ENCODE measurements around the gene TSPAN5.
A peak's percentile ranks its signal among the peaks of the same experiment; 100 is the strongest.

TSPAN5 gene

GRCh38 chr4:98673978-98674377, 15.6 kb upstream of the TSPAN5 start:
- no peak for DNase-seq (ENCODE audit: low read depth in 1 of 2, low spot score in 1 of 2)

- no peak for DNase-seq (ENCODE audit: low read depth in 1 of 2, low spot score in 1 of 2)
Observed at GRCh38 chr4:98673288-98673644, 14.9 kb upstream of the TSPAN5 start.

DNA sequence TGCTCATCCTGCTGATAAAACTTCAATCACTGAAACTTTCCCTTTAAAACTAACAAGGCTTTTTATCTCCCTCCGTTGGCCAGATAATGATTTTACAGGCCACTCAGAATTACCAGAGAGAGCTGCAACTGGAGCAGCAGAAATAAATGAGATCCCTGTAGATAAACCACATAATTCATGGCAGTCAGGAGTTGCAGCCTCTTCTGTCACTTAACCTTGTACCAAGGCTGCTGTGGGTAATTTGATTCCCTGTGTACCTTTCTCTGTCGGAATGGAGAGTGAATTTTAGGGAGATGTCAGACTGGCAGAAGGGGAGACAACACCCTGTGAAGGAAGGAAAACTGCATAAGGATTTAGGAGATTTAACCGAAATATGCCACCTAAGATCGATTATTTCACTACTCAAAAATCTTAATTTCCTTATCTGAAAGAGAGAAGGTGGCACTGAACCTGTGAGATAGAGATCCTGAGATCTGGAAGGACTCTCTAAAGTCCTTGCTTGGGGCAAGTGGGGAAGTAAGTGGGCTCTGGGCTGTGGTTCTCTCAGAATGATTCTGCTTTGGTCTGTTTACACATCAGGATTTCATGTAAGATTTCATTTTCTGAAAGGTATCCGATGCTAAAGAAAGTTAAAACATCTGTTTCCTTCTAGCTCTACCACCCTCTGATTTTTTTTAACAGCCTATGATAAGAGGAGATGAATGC, 14.3 kb upstream of the TSPAN5 start:
- no peak for DNase-seq (ENCODE audit: low read depth in 1 of 2, low spot score in 1 of 2)

- no peak for DNase-seq (ENCODE audit: low read depth in 1 of 2, low spot score in 1 of 2)
Observed at GRCh38 chr4:98671131-98671530, 12.7 kb upstream of the TSPAN5 start.

DNA sequence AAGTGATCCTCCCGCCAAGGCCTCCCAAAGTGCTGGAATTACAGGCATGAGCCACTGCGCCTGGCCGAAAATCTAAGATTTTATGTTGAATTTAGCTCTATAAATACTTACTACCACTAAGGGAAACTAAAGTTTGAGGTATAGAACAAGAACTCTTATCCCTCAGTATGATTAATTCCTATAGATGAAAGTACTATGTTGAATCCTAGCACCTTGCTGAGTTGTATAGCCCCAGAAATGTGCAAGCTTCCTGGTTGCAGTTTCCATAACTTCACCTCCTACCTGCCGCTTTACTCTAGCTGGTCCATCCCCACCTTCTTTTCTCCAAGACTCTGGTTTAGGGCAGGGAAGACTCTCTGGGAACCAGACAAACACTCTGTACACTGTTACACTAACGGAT, 11.8 kb upstream of the TSPAN5 start:
- DNase-seq (ENCODE audit: low read depth in 1 of 2, low spot score in 1 of 2): no peak

DNA sequence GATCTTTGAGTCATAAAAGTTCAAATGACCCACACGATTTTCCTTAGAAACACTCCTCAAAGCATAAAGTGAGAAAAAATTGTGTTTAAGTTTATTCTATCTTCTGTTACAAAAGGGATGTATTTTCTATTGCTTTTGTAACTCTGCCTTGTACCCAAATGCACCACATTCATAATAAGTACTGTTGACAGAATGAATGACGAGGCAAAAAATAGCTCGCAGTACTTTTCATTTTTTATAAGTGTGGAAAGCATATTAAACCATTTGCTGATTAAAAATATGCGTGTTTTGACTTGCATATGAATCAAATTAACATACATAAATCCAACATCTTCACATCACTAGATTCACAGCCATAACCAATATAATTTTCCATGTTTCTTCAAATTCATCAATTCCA, 11.2 kb upstream of the TSPAN5 start:
- no peak for DNase-seq (ENCODE audit: low read depth in 1 of 2, low spot score in 1 of 2)

DNA sequence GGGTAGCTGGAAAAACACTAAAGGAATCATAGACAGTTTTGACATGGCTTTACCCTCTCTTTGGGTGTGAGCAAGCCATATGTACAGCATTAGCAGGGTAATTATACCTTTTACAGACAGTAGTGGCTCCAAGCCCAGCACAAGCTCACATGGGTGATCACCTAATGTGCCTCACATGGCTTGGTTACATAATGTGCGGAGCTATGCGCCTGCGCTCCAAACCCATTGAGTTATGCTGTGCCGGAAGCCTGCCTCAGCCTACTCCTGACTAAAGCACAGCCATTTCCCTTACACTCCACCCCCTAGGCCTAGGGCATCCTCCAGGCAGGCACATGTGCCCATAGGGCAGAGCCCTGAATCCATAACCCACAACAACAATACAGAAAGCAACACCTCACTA, 6.5 kb upstream of the TSPAN5 start:
- DNase-seq (ENCODE audit: low read depth in 1 of 2, low spot score in 1 of 2): no peak

DNA sequence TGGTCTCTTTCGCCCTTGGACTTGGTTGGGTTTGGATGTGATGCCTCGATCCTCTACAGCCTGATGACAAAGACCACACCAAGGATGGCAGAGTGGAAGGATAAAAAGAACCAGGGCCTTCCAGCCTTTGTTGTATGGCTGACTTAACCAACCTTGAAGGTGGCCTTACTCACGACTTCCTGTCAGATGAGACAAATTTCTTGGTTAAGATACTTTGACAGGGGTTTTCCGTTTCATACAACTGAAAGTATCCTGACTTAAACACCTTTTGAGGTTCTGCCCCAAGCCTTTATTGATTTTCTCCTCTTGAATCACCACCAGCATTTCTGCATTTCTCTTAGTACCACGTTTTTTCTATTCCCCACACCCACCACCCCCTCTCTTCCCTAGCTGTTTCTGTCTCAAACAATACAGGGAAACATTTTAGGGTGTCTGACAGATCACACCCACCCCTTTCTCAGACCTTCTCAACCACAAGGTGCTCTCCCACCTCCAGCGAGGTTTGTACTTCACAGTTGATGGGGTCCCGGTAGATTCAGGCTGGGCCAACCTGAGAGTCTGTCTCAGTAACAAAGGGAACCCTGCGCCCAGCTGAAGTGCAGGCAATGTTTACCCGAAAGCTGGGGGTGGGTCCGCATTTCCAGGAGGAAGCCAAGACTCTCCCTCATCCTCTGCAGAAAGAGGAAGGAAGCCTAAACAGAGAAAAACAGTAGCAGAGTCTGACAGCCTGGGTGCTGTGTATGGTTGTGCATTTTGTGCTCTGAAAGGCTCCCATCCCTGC, 5.0 kb upstream of the TSPAN5 start:
- peak; percentile 42 to 81 for DNase-seq (ENCODE audit: low read depth in 1 of 2, low spot score in 1 of 2)

- DNase-seq (ENCODE audit: low read depth in 1 of 2, low spot score in 1 of 2): peak; percentile 23 to 40
Observed at GRCh38 chr4:98662626-98663225, 4.3 kb upstream of the TSPAN5 start.

DNA sequence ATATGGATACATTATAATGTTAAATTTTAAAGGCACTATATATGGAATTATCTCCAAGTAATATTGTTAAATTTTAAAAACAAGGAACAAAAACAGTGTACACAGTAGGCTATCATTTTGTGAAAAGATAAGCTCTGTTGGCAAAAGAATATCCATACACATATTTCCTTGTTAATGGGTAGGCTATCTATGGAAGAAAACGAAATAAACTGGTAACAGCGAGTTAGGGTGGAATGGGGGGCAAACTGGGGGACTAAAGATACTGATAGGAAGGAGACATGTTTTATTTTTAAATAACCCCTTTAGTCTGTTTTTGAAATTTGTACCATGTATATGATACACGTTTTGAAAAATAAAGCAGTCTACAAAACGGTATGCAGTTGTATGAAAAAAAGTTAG, 3.6 kb upstream of the TSPAN5 start:
- DNase-seq (ENCODE audit: low read depth in 1 of 2, low spot score in 1 of 2): no peak

DNA sequence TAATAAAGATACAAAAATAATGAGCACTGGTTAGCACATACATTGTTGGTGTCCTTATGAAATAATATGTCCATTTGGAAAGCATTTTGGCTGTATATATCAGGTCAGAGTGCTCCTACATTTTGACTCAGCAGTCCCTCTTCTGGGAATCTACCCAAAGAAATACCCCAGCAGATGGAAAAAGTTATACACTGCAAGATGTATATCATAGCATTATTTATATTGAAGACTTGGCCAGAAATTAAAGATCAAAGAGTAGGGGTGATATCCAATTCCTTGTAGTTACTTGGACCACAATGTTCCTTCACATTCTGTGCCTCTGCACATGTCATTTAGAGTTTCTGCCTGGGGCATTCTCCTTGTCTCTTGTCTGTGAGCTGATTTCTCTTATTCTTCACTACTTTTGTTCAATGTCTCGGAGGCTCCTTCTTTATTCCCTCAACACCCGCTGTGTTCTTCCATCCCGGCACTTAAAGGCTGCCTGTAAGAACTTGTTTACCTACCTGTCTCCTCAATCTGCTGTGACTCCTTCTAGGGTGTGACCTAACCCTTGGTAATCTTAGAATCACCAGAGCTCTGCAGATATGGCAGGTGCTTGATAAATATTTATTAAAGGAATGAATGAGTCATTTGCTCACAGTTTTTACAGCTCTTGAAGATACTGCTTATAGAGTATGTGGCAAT, 3.1 kb upstream of the TSPAN5 start:
- DNase-seq (ENCODE audit: low read depth in 1 of 2, low spot score in 1 of 2): no peak

- no peak for DNase-seq (ENCODE audit: low read depth in 1 of 2, low spot score in 1 of 2)
Observed at GRCh38 chr4:98659741-98660462, 1.5 kb upstream of the TSPAN5 start.

DNA sequence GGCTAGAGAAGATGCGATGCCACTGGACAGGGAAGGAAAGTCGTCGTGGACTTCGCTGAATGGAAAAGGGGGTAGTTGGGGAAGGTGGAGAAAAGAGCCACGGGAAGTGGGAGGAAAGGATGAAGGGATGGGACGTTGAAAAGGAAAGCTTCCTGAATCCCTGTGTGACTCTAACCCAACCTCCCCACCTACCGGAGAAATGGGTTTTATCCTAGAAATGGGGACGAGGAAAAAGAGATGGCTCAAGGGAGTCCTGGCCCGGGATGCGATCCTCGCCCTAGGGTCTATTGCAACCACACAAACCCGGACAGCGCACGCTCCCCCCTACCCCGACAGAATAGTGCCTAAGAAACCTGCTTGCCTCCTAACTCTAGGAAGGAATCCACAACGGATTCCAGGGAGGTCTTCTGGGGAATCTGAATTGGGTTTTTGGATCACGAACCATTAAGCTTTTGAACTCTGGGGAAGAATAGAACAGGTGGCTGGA, 738 bp upstream of the TSPAN5 start:
- DNase-seq (ENCODE audit: low read depth in 1 of 2, low spot score in 1 of 2): no peak

- peak in 1 of 2 donors; percentile 20 for DNase-seq (ENCODE audit: low read depth in 1 of 2, low spot score in 1 of 2)
Observed at GRCh38 chr4:98657531-98658286, 702 bp downstream of the TSPAN5 start.

GRCh38 chr4:98656886-98657285, 1.5 kb downstream of the TSPAN5 start:
- DNase-seq (ENCODE audit: low read depth in 1 of 2, low spot score in 1 of 2): no peak

- no peak for DNase-seq (ENCODE audit: low read depth in 1 of 2, low spot score in 1 of 2)
Observed at GRCh38 chr4:98656443-98656842, 2.0 kb downstream of the TSPAN5 start.

GRCh38 chr4:98653890-98654867, 4.2 kb downstream of the TSPAN5 start:
- no peak for DNase-seq (ENCODE audit: low read depth in 1 of 2, low spot score in 1 of 2)

GRCh38 chr4:98652996-98653395, 5.4 kb downstream of the TSPAN5 start:
- no peak for DNase-seq (ENCODE audit: low read depth in 1 of 2, low spot score in 1 of 2)

DNA sequence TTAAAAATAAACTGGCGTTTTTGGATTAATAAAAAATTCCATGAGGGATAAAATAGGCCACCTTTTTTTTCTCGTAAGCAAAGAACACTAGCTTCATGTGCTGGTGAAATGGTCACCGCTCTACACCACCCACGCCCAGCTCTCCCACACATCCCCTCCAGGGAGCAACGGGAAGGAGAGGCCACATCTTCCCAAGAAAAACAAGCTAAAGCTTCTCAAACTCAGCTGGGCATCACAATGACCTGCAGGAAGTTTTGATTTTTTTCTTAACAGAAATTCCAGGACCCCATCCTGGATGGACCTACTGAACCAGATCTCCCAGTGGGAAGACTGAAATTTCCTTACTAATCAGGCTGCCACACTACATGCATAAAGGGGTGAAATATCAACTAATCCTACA, 9.8 kb downstream of the TSPAN5 start:
- no peak for DNase-seq (ENCODE audit: low read depth in 1 of 2, low spot score in 1 of 2)

All from activated CD4-positive, alpha-beta T cell treated with anti-CD3 and anti-CD28 coated beads, Interleukin-2, amount 50 U/mL, for 24 hours (primary cell).